SH-SY5Y (cell line): ENCODE measurements around the gene NOL4L.

Source experiments
- GATA2 ChIP-seq: IDR thresholded peaks from 2 replicates; pipeline ENCODE4 v1.6.1; 2011; ENCODE audit warnings: mild to moderate bottlenecking, low read depth, low read length
- GATA3 ChIP-seq: IDR thresholded peaks from 2 replicates; pipeline ENCODE4 v1.6.1; 2011; ENCODE audit warnings: low read depth, mild to moderate bottlenecking, low read length, moderate library complexity

NOL4L gene

DNA sequence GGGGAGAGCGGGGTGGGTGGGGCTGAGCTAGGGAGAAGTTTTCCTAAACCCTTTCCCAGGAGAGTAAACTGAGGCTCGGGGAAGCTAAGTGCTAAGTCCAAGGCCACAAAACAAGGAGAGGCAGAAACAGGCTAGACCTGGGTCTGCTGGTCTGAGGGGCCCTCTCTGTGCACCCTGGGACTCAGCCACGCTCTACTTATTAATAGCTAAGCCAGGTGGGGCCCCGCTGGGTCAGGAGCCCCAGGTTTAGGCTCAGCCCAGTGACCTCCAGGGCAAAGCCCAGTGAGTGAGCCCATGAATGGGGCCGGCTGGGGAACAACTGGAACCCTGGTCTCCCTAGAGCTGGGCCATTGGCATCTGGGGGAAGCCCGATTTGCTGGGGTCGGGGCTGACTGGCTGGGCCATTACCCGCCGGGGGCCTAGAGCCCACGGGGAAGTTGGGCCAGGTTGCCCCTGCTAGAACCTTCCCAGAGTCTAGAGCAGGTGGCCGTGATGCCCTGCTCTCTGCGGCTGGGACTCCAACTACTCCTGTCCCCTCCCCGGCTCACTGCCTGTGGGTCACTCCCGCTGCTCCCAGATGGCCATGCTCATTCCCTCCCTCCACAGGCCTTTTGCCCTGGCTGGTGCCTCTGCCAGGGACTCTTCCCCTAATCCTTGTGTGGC lies 24.1 kb upstream of the NOL4L start:
- TF ChIP-seq GATA3 (no peak), GATA2 (no peak)

DNA sequence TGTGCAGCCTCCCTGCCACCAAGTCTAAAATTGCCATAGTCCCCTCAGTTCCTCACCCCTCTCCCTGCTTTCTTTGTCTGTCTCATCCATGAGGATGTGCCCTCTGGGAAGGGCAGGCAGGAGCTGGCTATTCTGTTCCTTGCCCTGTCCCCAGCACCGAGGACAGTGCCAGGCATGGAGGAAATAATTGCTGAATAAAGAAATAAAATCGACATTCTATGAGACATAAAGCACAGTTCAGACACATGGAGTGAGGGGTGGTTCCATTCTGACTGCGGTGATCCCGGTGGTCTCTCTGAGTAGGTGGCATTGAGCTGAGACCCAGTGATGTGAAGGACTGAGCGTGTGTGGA lies 23.5 kb upstream of the NOL4L start:
- TF ChIP-seq GATA2 (no peak), GATA3 (no peak)

DNA sequence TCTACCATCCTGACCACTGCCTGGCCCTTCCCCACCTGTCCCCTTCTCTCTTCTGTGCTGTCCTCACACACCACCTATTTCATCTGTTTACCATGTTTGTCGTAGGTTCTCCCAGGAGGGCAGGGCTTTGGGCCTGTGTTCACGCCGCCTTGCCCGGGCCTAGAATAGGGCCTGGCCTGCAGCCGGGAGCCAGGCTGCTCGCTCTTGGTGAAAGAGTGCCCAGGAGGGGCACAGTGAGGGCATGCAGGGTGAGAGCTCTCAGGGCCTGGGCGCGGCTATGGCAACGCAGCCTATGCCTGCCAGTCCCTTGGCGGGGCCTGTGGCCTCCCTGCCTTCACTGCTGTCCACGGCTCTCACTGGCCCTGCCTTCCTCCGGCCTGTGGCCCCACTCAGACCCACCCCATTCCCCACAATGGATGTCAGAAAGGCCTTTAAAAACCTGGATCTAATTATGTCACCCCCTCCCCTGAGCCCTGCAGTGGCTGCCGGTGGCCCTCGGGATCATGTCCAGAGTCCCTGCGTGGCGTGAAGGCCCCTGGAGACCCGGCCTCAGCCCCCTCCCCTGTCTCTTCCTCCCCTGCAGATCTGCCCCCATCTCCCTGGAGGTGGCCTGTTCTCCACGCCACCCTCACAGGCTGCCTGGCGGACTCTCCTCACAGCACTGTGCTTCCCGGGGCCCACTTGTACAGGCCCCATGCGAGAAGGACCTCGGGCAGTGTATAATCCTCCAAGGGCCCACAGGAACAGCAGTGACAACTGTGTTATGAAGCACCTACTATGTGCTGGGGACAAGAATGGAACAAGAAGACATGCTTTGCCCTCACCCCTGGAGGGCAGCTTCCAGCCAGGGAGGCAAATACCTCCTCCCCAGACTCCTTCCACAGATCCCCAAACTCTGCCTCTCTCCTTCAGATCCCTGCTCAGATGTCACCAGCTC lies 22.9 kb upstream of the NOL4L start:
- TF ChIP-seq GATA2 (no peak), GATA3 (no peak)

DNA sequence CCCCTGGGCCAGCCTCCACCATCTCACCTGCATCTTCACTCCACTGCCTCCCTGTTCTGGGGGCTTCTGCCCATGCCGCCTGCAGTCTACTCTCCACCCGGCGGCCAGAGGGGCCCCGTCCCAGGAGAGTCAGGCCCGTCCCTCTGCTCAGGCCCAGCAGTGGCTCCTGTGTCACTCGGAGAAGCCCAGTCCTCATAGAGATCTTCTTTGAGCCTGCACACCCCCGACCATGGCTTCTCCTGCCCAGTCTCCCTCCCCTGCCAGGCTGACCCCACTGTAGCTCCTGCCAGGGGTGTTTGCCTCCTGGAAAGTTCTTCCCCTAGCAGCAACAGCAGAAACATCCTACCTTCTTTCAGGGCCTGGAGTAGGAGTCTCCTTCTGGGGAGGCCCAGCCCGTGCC lies 22.2 kb upstream of the NOL4L start:
- TF ChIP-seq GATA2 = no peak
- no peak for TF ChIP-seq GATA3

DNA sequence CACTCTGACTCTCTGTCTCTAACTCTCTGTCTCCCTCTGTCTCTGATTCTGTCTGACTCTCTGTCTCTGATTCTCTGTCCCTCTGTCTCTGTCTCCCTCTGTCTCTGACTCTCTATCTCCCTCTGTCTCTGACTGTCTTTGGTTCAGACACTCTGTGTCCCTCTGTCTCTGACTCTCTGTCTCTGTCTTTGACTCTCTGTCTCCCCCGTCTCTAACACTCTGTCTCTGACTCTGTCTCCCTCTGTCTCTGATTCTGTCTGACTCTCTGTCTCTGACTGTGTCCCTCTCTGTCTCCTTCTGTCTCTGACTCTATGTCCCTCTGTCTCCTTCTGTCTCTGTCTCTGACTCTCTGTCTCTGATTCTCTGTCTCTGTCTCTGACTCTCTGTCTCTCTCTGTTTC lies 21.7 kb upstream of the NOL4L start:
- TF ChIP-seq GATA3 (no peak), GATA2 (no peak)

DNA sequence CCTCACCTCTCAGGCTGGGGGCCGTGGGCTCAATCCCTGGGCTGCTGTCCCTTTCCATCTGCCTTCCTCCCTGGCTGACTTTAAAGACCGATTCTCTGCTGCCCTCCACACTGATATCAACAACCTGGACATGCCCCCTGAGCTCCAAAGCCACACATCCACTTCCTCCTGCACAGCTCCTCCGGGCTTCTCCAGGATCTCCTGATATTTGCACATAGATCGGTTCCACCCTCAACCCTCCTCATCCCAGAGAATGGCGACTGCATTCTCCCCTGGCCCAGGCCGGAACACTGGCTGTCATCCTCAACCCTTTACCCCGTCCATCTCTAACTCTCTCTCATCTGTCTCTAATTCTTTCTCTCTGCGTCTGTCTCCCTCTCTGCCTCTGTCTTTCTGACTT lies 21.0 kb upstream of the NOL4L start:
- TF ChIP-seq GATA2 (no peak), GATA3 (no peak)

DNA sequence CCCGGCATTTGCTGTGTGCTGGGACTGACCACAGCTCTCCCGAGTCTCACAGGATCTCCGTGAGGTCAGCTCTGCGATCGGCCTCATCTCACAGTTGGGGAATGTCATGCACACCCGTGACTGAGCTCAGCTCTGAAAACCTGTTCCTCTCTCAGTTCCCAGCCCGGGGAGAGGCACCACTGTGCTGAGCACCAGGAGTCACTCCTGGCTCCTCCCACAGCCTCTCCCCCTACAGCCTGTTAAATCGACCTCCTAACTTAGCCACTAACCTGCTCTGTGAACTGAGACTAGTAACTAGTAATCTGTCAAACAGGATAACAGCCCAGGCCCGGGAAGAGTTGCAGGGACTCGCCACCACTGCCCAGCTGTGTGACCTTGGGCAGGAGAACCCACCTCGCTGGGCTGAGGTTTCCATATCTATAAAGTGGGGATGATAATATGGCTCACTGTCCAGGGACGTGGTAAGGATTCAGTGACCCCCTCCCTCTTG lies 20.1 kb upstream of the NOL4L start:
- TF ChIP-seq GATA3 = no peak
- no peak for TF ChIP-seq GATA2

DNA sequence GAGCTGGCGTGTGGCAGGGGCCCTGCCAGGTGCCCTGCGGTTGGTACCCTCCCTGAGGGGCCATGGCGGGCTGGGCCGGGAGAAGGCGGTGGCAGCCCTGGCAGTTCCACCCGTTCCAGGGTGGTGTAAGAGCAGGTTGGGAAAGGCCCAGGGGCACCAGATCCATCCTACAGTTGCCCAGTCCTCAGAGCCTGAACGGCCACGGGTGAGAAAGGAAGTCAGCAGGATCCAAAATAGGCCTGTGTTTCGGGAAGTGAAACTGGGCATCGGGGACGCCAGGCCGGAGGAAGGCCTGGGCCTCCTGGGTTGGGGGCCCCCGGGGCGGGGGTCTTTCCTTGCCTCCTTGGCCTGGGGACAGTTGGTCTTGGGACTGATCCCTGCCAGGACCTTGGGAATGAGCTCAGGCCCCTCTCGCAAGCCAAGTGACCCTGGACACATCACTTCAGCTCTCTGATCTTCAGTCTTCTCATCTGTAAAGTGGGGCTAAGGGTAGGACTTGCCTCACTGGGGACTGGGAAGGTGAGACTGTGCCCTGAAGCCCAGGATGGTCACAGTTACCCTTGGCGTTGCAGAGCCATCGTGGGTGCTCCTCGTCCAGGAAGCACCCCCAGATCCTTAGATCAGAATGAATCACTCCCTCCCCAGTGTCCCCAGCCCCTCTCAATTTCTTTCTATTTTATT lies 18.1 kb upstream of the NOL4L start:
- no peak for TF ChIP-seq GATA2
- no peak for TF ChIP-seq GATA3

DNA sequence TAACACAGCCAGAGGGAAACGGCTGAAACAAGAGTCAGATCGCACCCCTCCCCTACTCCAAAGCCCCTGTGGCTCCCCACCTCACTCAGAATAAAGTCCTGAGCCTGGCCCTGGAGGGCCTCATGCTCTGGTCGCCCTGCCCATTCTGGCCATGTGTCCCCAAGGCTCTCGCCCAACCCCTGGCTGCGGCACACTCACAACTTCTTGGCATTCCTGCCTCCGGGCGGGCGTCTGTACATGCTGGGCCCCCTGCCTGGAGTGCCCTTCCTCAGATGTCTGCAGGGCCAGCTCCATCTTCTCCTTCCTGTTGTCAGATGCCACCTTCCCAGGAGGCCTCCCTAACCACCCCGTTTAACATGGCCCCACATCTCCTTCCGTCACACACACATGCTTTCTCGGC lies 17.1 kb upstream of the NOL4L start:
- TF ChIP-seq GATA2 (no peak), GATA3 (no peak)

DNA sequence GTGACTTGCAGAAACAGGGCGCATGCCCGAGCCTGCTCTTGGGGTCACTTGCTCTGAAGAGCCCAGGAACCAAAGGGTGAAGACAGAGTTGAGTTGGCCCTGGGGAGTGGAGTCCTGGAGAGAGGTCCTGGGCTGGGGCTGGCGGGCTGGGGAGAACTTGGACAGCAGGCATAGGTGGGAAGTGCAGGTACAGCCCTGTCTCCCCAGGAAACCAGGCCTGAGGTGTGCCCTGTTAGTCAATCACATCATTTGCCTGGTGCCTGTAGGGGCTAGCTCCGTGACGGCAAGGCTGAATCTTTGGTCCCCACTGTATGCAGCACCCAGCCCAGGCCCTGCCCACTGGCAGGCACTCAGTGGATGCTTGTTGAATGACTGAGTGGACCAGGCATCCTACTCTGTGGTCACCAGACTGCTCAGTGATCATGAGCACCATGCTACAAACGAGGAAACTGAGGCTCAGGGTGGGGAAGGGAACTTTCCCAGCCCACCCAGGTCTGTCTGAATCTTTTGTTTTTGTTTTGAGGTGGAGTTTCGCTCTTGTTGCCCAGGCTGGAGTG lies 15.6 kb upstream of the NOL4L start:
- TF ChIP-seq GATA3 (no peak), GATA2 (no peak)

DNA sequence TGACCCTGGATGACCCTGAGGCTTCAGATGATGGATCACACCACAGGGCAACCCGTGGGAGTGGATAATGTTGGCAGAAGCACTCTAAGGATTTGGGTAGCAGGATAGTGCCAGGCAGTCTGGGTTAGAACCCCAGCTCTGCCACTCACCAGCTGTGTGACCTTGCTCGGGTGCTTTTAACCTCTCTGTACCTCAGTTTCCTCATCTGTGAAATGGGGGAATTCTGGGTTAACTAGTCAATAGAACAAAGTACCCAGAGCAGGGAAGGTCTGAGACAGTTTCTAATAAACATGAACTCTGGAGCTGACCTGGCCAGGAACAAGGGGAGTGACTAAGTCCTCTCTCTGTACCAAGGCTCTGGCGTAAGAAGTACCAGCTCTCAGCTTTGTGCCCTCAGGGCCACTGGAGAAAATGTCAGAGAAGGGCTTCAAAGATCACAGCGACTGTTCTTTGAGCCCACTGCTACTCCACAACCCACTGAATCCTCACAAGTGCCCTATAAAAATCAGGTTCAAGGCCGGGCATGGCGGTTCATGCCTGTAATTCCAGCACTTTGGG lies 14.7 kb upstream of the NOL4L start:
- no peak for TF ChIP-seq GATA3
- TF ChIP-seq GATA2 = no peak

DNA sequence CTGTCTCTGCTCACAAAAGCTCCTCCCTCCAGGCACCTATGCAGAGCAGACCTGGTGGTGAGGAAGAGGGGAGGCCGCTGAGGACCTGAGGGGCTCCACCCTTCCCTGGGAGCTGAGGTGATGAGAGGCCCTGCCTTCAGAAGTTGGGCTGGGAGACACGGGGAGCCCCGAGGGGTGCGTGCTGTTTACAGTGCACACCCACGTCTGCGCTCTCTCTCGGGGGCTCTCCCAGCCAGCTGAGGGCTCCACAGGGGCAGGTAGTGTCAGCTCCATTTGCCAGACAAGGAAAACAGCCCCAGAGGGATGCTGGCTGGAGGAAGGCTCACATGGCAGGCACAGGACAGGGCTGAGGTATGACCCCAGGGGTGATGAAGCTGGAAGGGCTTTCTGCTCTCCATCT lies 13.5 kb upstream of the NOL4L start:
- no peak for TF ChIP-seq GATA3
- no peak for TF ChIP-seq GATA2

DNA sequence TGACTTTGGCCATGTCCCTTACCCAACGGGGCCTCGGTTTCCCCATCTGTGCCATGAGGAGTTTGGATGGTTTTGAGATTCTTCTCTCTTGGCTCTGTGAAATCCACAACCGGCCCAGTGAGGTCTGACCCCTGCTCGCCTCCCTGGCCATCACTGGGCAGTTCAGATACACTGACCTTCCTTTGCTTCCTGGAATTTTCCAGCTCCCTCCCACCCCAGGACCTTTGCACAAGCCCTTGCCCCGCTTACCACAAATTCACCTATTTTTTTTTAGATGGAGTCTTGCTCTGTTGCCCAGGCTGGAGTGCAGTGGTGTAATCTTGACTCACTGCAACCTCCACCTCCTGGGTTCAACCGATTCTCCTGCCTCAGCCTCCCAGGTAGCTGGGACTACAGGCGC lies 12.6 kb upstream of the NOL4L start:
- TF ChIP-seq GATA2 = no peak
- TF ChIP-seq GATA3 = no peak
